ENCODE measurements around the gene DPF3. TPM values are rescaled to one million over a fixed set of nuclear protein-coding genes. Genes with fewer than 3 reads are reported as not detected.
A peak's percentile ranks its signal among the peaks of the same experiment; 100 is the strongest.

Gene DPF3
- total RNA-seq, 1 donor from 2014 or later = 0.66 TPM

DNA sequence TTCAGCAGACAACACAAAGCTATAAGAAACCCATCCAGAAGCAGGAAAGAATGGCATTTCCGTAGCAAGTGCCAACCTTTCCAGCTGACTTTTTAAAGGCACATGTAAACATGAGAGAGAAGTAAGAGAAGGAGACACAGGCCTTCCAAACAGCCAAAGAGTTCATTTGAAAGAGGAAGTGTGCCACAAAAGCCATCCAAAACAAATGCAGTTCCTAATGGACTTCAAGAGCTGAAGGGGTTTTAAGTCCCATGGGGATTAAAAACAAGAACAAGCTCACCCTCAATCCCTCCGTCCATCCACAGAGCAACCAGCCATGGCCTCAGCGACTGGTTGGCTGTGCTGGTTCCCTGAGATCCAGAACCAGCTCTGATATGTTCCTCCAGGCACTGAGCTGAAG, 4.5 kb upstream of the DPF3 start:
- intact Hi-C loops (cut with micrococcal nuclease) = loop anchor here (10.0 kb wide), 1 partner anchor 454 kb away; no protein-coding TSS in a partner anchor
- H3K36me3 Mint-ChIP-seq (ENCODE audit: low read depth) = no peaks in the 10 kb centered on the region

DNA sequence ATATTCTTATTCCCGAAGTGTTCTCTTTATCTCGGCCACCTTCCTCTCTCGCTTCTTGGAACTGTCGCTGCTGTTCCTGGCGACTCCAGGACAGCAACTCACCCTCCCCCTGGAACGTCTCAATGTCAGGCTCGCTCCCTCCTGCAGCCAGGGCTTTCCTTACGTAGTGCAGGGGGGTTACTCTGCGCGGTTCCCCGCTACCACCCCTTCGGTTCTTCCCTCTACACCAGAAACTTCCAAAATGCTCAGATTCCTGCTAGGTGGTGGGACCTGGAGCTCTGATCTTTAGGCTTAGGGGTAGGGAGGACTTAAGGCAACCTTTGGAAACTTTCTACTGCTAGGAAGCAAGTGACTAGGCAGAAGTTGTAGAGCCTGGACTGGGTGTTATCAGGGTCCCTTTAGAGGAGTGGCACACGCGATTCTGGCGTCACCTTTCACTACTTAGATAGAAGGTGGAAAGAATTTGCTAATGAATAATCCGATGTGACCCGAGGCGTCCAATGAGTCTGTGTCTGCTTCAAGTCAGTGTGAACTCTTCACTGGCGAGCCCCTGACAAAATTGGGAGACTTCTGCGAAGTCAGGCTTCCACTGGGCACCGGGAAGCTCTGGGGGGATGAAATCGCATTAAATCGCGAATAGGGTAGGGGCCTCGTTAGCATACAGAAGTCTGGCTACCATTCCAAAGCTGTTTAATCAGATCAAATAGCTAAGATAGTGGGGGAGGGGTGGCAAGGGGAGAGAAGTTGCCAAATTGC, 900 bp upstream of the DPF3 start:
- H3K9me3 Mint-ChIP-seq = no peaks in the 10 kb centered on the region
- DNase-seq (ENCODE audit: low spot score) = no peak
- H3K27ac Mint-ChIP-seq = no peak overlapping the region
- H3K4me3 Mint-ChIP-seq (ENCODE audit: low read depth) = peak overlapping the region; percentile 89
- peaks cover 24% of the 10 kb centered on the region for H3K4me1 Mint-ChIP-seq (ENCODE audit: low read depth)
- peaks cover 66% of the 10 kb centered on the region for H3K27me3 Mint-ChIP-seq (ENCODE audit: low read depth)
- intact Hi-C loops (cut with micrococcal nuclease) = loop anchor here (1.0 to 10.0 kb wide), 3 partner anchors 32 to 450 kb away; partner anchors contain the start of gene DCAF4
- H3K36me3 Mint-ChIP-seq (ENCODE audit: low read depth) = no peaks in the 10 kb centered on the region

More for the DNA sequence above, 4.5 kb upstream of the DPF3 start:
- Mint-ChIP-seq H3K27ac (no peak overlapping the region), H3K4me1 (ENCODE audit: low read depth) (peaks cover 12% of the 10 kb centered on the region), H3K9me3 (no peaks in the 10 kb centered on the region), H3K4me3 (ENCODE audit: low read depth) (no peak overlapping the region), H3K27me3 (ENCODE audit: low read depth) (peaks cover 64% of the 10 kb centered on the region)
- no peak for DNase-seq (ENCODE audit: low spot score)

DNA sequence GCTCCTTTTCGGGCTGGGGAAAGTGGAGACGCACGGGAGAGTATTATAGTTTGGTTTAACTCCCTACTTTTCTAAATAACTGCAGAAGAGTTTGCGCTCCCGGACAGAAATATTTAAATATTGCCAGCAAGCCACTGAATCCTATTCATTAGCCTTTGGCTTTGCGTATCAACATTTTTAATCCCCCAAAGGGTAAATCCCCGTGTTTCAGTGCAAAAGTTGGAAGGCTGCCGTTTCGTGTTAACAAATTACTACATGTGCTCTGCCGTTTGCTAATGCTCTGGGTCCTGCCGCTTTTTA, 372 bp upstream of the DPF3 start:
- H3K27ac Mint-ChIP-seq = no peak overlapping the region
- H3K36me3 Mint-ChIP-seq (ENCODE audit: low read depth) = no peaks in the 10 kb centered on the region
- H3K9me3 Mint-ChIP-seq = no peaks in the 10 kb centered on the region
- H3K4me3 Mint-ChIP-seq (ENCODE audit: low read depth) = peak overlapping the region; percentile 89
- peaks cover 24% of the 10 kb centered on the region for H3K4me1 Mint-ChIP-seq (ENCODE audit: low read depth)
- intact Hi-C loops (cut with micrococcal nuclease) = loop anchor here (5.0 to 10.0 kb wide), 2 partner anchors 302 to 449 kb away; no protein-coding TSS in a partner anchor
- peaks cover 67% of the 10 kb centered on the region for H3K27me3 Mint-ChIP-seq (ENCODE audit: low read depth)
- DNase-seq (ENCODE audit: low spot score) = no peak

GRCh38 chr14:72892879-72893635, 844 bp downstream of the DPF3 start:
- intact Hi-C loops (cut with micrococcal nuclease) = loop anchor here (5.0 to 10.0 kb wide), 2 partner anchors 301 to 448 kb away; no protein-coding TSS in a partner anchor
- peak; percentile 30 for DNase-seq (ENCODE audit: low spot score)
- H3K27ac Mint-ChIP-seq = no peak overlapping the region

GRCh38 chr14:72892103-72892878, 1.6 kb downstream of the DPF3 start:
- Mint-ChIP-seq H3K9me3 (no peaks in the 10 kb centered on the region), H3K27me3 (ENCODE audit: low read depth) (peaks cover 75% of the 10 kb centered on the region), H3K27ac (no peak overlapping the region), H3K36me3 (ENCODE audit: low read depth) (no peaks in the 10 kb centered on the region), H3K4me3 (ENCODE audit: low read depth) (peak overlapping the region; percentile 83), H3K4me1 (ENCODE audit: low read depth) (peaks cover 24% of the 10 kb centered on the region)
- intact Hi-C loops (cut with micrococcal nuclease) = loop anchor here (5.0 to 10.0 kb wide), 2 partner anchors 300 to 447 kb away; no protein-coding TSS in a partner anchor
- peak; percentile 25 for DNase-seq (ENCODE audit: low spot score)

More at GRCh38 chr14:72892879-72893635, 844 bp downstream of the DPF3 start:
- no peaks in the 10 kb centered on the region for H3K9me3 Mint-ChIP-seq
- peaks cover 24% of the 10 kb centered on the region for H3K4me1 Mint-ChIP-seq (ENCODE audit: low read depth)
- H3K4me3 Mint-ChIP-seq (ENCODE audit: low read depth) = peak overlapping the region; percentile 83
- no peaks in the 10 kb centered on the region for H3K36me3 Mint-ChIP-seq (ENCODE audit: low read depth)
- H3K27me3 Mint-ChIP-seq (ENCODE audit: low read depth) = peaks cover 72% of the 10 kb centered on the region

- peak overlapping the region; percentile 83 for H3K4me3 Mint-ChIP-seq (ENCODE audit: low read depth)
- intact Hi-C loops (cut with micrococcal nuclease) = loop anchor here (5.0 to 10.0 kb wide), 2 partner anchors 299 to 447 kb away; no protein-coding TSS in a partner anchor
- H3K27me3 Mint-ChIP-seq (ENCODE audit: low read depth) = peaks cover 75% of the 10 kb centered on the region
- H3K27ac Mint-ChIP-seq = no peak overlapping the region
- peaks cover 24% of the 10 kb centered on the region for H3K4me1 Mint-ChIP-seq (ENCODE audit: low read depth)
- no peaks in the 10 kb centered on the region for H3K9me3 Mint-ChIP-seq
- DNase-seq (ENCODE audit: low spot score) = no peak
- no peaks in the 10 kb centered on the region for H3K36me3 Mint-ChIP-seq (ENCODE audit: low read depth)
These were observed 2.2 kb downstream of the DPF3 start for GRCh38 chr14:72891666-72892102.

GRCh38 chr14:72889366-72889765, 4.5 kb downstream of the DPF3 start:
- intact Hi-C loops (cut with micrococcal nuclease) = no loop called here
- H3K4me3 Mint-ChIP-seq (ENCODE audit: low read depth) = no peak overlapping the region
- peaks cover 66% of the 10 kb centered on the region for H3K27me3 Mint-ChIP-seq (ENCODE audit: low read depth)
- DNase-seq (ENCODE audit: low spot score) = no peak
- peaks cover 17% of the 10 kb centered on the region for H3K4me1 Mint-ChIP-seq (ENCODE audit: low read depth)
- no peak overlapping the region for H3K27ac Mint-ChIP-seq
- no peaks in the 10 kb centered on the region for H3K36me3 Mint-ChIP-seq (ENCODE audit: low read depth)
- no peaks in the 10 kb centered on the region for H3K9me3 Mint-ChIP-seq

DNA sequence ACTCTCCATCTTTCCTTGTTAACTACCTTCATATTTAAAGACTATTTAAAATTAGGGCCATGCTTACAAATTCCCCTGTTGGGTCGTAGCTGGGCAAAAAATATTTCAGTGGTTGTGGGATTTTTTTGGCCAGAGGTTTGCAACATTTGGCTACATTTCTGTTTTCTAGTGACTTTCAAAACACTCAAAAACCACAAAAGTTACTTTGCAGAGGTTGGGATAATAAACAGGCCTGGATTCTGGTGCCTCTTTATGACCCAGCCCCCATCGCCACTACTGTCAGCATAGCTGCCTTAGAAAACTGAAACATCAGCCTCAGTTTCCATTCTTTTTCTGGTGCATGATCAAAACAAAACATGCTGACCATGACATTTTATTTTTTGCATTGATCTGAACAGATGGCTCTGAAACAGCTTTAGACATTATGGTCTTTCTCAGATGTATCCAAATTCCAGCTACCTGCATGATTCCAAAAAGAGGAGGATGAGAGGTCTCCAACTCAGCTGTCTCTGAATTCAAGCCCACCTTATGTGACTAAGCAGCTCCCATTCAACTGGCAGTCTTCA, 5.2 kb downstream of the DPF3 start:
- Mint-ChIP-seq H3K4me3 (ENCODE audit: low read depth) (no peak overlapping the region), H3K27me3 (ENCODE audit: low read depth) (peaks cover 60% of the 10 kb centered on the region), H3K9me3 (no peaks in the 10 kb centered on the region), H3K4me1 (ENCODE audit: low read depth) (peaks cover 15% of the 10 kb centered on the region), H3K27ac (no peak overlapping the region), H3K36me3 (ENCODE audit: low read depth) (no peaks in the 10 kb centered on the region)
- intact Hi-C loops (cut with micrococcal nuclease) = no loop called here
- no peak for DNase-seq (ENCODE audit: low spot score)

DNA sequence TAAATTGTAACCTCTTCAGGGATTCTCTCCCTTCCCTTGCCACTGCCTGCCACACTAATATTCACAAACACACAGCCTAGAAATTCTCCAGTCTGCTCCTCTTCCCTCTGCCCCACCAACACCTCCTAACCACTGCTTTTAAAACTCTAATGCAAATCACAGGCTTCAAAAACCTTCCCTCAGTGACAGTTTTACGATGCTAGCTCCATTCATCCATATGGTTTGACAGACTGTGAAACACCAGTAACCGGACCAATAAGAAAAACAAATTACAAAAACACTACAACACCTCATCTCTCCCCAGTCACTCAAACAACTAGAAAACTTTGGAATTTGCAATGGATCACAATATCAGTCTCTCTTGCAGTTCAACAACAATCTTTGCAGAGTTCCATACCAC, 5.7 kb downstream of the DPF3 start:
- H3K27me3 Mint-ChIP-seq (ENCODE audit: low read depth) = peaks cover 59% of the 10 kb centered on the region
- H3K4me3 Mint-ChIP-seq (ENCODE audit: low read depth) = no peak overlapping the region
- intact Hi-C loops (cut with micrococcal nuclease) = no loop called here

DNA sequence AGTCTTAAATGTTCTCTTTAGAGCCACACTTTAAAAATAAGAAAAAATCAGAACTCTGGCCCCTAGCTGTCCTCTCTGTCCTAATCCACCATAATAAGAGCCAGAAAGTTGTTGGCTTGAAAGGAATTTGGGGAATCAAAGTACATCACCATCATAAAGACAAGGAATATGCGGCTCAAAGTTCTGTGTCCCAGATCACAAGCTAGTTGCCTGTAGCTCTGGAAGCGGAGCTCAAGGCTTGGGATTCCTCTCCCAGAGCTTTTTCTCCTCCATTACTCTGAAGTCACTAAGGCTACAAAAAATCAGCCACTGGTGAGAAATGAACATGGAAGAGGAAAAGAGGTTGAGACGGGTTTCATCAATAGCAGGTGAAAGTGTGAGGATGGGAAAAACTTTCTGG, 6.4 kb downstream of the DPF3 start:
- H3K27me3 Mint-ChIP-seq (ENCODE audit: low read depth) = peaks cover 57% of the 10 kb centered on the region
- no peaks in the 10 kb centered on the region for H3K36me3 Mint-ChIP-seq (ENCODE audit: low read depth)
- no peak overlapping the region for H3K27ac Mint-ChIP-seq
- peaks cover 12% of the 10 kb centered on the region for H3K4me1 Mint-ChIP-seq (ENCODE audit: low read depth)
- H3K9me3 Mint-ChIP-seq = no peaks in the 10 kb centered on the region
- no peak overlapping the region for H3K4me3 Mint-ChIP-seq (ENCODE audit: low read depth)
- no peak for DNase-seq (ENCODE audit: low spot score)
- intact Hi-C loops (cut with micrococcal nuclease) = no loop called here

More for the DNA sequence above, 5.7 kb downstream of the DPF3 start:
- no peak for DNase-seq (ENCODE audit: low spot score)
- Mint-ChIP-seq H3K4me1 (ENCODE audit: low read depth) (peaks cover 15% of the 10 kb centered on the region), H3K9me3 (no peaks in the 10 kb centered on the region), H3K36me3 (ENCODE audit: low read depth) (no peaks in the 10 kb centered on the region), H3K27ac (no peak overlapping the region)

DNA sequence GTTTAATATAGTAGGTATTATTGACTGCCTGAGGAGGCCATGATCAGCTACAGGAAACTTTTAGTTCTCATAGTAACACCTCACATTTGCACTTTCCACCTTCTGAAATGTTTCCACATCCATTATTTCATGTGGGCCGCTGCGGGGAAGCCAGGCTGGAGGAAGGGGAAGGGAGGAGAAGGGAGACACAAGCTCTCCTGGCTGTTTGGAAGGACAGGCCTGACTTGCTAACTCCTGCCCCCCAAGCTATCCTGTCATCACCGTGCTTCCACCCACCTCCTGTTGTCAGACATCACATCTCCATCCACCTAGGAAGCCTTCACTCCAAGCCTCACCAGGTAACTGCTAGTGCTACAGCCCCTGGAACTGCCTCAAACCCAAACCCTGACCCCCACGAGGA, 9.5 kb downstream of the DPF3 start:
- no peaks in the 10 kb centered on the region for H3K9me3 Mint-ChIP-seq
- peaks cover 39% of the 10 kb centered on the region for H3K27me3 Mint-ChIP-seq (ENCODE audit: low read depth)
- no peak overlapping the region for H3K4me3 Mint-ChIP-seq (ENCODE audit: low read depth)
- no peak overlapping the region for H3K27ac Mint-ChIP-seq
- DNase-seq (ENCODE audit: low spot score) = no peak
- no peaks in the 10 kb centered on the region for H3K36me3 Mint-ChIP-seq (ENCODE audit: low read depth)
- H3K4me1 Mint-ChIP-seq (ENCODE audit: low read depth) = peaks cover 9% of the 10 kb centered on the region
- intact Hi-C loops (cut with micrococcal nuclease) = no loop called here

DNA sequence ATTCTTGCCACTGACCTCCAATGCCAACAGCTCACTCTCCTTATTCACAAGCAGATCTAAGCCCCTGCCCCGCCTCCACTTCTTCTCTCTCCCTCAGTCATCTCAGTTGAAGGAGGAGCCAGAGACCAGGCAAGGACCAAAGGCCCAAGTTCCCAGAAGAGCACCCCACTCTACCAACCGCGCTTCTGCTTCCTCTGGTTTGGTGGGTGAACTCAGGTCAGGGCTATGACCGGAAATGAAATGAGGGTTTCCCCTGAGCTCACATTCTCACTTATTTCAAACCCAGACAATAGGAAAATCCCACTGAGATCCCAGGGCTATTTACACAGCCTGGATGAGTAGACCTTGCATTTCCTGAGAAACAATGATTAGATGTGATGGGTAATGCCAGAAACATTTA, 9.9 kb downstream of the DPF3 start:
- H3K9me3 Mint-ChIP-seq = no peaks in the 10 kb centered on the region
- H3K4me3 Mint-ChIP-seq (ENCODE audit: low read depth) = no peak overlapping the region
- H3K36me3 Mint-ChIP-seq (ENCODE audit: low read depth) = no peaks in the 10 kb centered on the region
- H3K4me1 Mint-ChIP-seq (ENCODE audit: low read depth) = peaks cover 9% of the 10 kb centered on the region
- H3K27ac Mint-ChIP-seq = peak overlapping the region; percentile 2
- H3K27me3 Mint-ChIP-seq (ENCODE audit: low read depth) = peaks cover 36% of the 10 kb centered on the region
- no peak for DNase-seq (ENCODE audit: low spot score)
- intact Hi-C loops (cut with micrococcal nuclease) = no loop called here

Data from activated T-helper 2 cell treated with anti-CD3 and anti-CD28 coated beads, Interferon-gamma antibody, Interleukin-2, Interleukin-4, amounts not matched to agents 10 μg/mL and 5 μg/mL and 100 μg/mL, durations not matched to agents 14 hours and 24 hours and 36 hours (primary cell).